ENCODE data around the gene SPEM3. TPM values are rescaled to one million over a fixed set of nuclear protein-coding genes. Genes with fewer than 3 reads are reported as not detected.
A peak's percentile ranks its signal among the peaks of the same experiment; 100 is the strongest.

The SPEM3 gene
- total and polyA plus RNA-seq, 2 of the 4 experiments (the other 2 are of a cell fraction), result not detected

GRCh38 chr17:7466639-7467341 lies 38.1 kb downstream of the SPEM3 start:
- in situ Hi-C loops (cut with MboI; ENCODE audit: low sequenced_read_pairs), result no loop called here
- Histone ChIP-seq H3K23ac (ENCODE audit: low read depth, low read length) (no peak overlapping the region), H3K9ac (ENCODE audit: low read depth, low read length) (no peak overlapping the region), H2BK5ac (ENCODE audit: low read depth, low read length, poor library complexity, severe bottlenecking) (no peak overlapping the region), H3K36me3 (ENCODE audit: control insufficient read depth, insufficient read depth, low read length) (peaks cover 43% of the 10 kb centered on the region), H3K27me3 (ENCODE audit: control insufficient read depth, insufficient read depth, low read length) (no peaks in the 10 kb centered on the region), H2AFZ (replicated peaks; ENCODE audit: low read length, poor library complexity) (no peak overlapping the region), H3K9me3 (ENCODE audit: control insufficient read depth, insufficient read depth, low read length) (no peaks in the 10 kb centered on the region), H3K9me1 (ENCODE audit: insufficient read depth, low read length) (peaks cover 24% of the 10 kb centered on the region), H2AK5ac (ENCODE audit: low read depth, low read length) (no peak overlapping the region), H3K4me3 (ENCODE audit: insufficient read depth, low read depth, low read length) (no peak overlapping the region), H3K4me2 (ENCODE audit: low read depth, low read length) (no peak overlapping the region), H2BK20ac (ENCODE audit: low read depth, low read length) (no peak overlapping the region), H3K14ac (replicated peaks; ENCODE audit: low read depth, low read length) (no peak overlapping the region), H3K18ac (ENCODE audit: low read depth, low read length) (no peak overlapping the region), H3K4ac (ENCODE audit: low read depth, low read length) (no peak overlapping the region), H4K91ac (ENCODE audit: insufficient read depth, low read depth, low read length) (no peak overlapping the region), H2BK120ac (ENCODE audit: low read depth, low read length) (no peak overlapping the region), H2BK15ac (ENCODE audit: low read depth, low read length) (no peak overlapping the region), H3K4me1 (ENCODE audit: control insufficient read depth, insufficient read depth, low read length) (peaks cover 12% of the 10 kb centered on the region; the same call in 1 of the 2 replicates), H4K5ac (ENCODE audit: low read depth, low read length) (no peak overlapping the region), H3K56ac (ENCODE audit: extremely low read depth, insufficient read depth, low read length) (no peak overlapping the region), H4K20me1 (ENCODE audit: insufficient read depth, low read length) (peaks cover 68% of the 10 kb centered on the region), H2AK9ac (replicated peaks; ENCODE audit: low read depth, low read length, poor library complexity) (peak overlapping the region; percentile 66), H3K27ac (ENCODE audit: insufficient read depth, low read length) (no peak overlapping the region), H4K8ac (ENCODE audit: low read depth in 2 of 2, low read length in 2 of 2) (no peak overlapping the region), H3K79me1 (ENCODE audit: low read depth in 1 of 2, low read length in 2 of 2) (peaks cover 9 to 75% of the 10 kb centered on the region in 2 experiments)
- 100% methylated on average over 2 of the region's 16 CpGs; no CpG with 5 or more reads in 1 of the 2 experiments for WGBS, 2 experiments (ENCODE audit: extremely low coverage in 2 of 2, insufficient read length in 1 of 2)
- no TSS peak for BruUV-seq (replicated peaks)
- ATAC-seq (ENCODE audit: low read depth), result peak; percentile 58
- no peak for TF ChIP-seq RAD21 (IDR thresholded peaks at IDR 0.05; ENCODE audit: low read length)
- TF ChIP-seq MXI1 (IDR thresholded peaks at IDR 0.05; ENCODE audit: borderline replicate concordance, low read depth, low read length), result no peak
- TF ChIP-seq FOS (IDR thresholded peaks at IDR 0.05; ENCODE audit: low read depth, low read length), result no peak
- no peak for TF ChIP-seq SMC3 (IDR thresholded peaks at IDR 0.05; ENCODE audit: low read depth, low read length)
- dilution Hi-C loops (cut with HindIII; ENCODE audit: low sequenced_read_pairs, unreplicated experiment), result no loop called here
- DNase-seq, result peak; percentile 66
- POLR2A ChIA-PET (ENCODE audit: unreplicated experiment), result interaction anchor here (0.7 kb wide), 1 partner anchor 10 kb away, joined by 4 read pairs; no protein-coding TSS in a partner anchor
- CTCF ChIA-PET, result no interaction called here
- intact Hi-C loops (cut with micrococcal nuclease), result no loop called here
